ENCODE results near the gene CORIN. TPM values are rescaled to one million over a fixed set of nuclear protein-coding genes. Genes with fewer than 3 reads are reported as not detected.
"Not testable (repeated sequence)": the region's sequence is repeated elsewhere in the genome, so short reads cannot be mapped to it uniquely, and the experiment has no call there.

Gene CORIN
- polyA plus RNA-seq, 4 donors, result 4.1 to 5.4 (median 4.9) TPM

- no peak for DNase-seq (ENCODE audit: low read depth in 4 of 4, low spot score in 2 of 4)
Measured at GRCh38 chr4:47606482-47606881, 231.4 kb downstream of the CORIN start.

DNA sequence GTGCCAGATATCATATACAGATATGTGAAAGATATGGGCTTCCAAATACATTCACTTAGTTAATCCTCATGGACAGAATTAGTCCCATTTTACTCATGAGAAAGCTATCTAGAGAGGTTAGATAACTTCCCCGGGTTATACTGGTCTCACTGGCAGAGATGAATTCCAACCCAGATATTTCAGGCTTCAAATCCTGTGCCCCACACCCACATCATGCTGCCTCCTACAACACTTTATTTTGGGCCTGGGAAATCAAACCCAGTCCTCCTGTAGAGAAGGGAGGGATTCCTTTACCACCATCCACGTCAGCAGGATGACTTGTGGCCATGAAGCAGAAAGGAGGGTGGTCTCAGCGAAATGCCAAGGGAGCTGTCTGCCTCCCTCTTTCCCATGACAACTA is 239.0 kb downstream of the CORIN start:
- DNase-seq (ENCODE audit: low read depth in 4 of 4, low spot score in 2 of 4), result no peak

DNA sequence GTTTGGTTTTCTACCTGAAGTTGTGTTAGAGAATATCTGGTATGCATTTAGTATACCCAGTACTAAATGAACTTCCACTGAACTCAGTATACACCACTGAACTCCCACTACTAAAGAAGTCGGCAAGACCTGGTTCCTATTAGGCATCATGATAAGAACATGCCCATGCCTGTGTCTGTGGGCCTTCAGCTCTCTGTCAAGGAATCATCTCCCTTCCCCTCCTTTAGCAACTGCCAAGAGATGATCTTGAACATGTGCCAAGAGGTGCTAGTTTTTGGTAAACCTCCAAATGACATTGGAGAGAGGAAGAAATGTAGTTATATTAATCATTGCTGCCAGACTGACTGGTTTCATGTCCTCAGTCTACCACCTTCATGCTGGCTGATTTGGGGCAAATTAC is 239.5 kb downstream of the CORIN start:
- no peak for DNase-seq (ENCODE audit: low read depth in 4 of 4, low spot score in 2 of 4)

- no peak for DNase-seq (ENCODE audit: low read depth in 4 of 4, low spot score in 2 of 4)
Measured at GRCh38 chr4:47597696-47598095, 240.2 kb downstream of the CORIN start.

GRCh38 chr4:47590325-47590724 is 247.5 kb downstream of the CORIN start:
- no peak for DNase-seq (ENCODE audit: low read depth in 4 of 4, low spot score in 2 of 4)

DNA sequence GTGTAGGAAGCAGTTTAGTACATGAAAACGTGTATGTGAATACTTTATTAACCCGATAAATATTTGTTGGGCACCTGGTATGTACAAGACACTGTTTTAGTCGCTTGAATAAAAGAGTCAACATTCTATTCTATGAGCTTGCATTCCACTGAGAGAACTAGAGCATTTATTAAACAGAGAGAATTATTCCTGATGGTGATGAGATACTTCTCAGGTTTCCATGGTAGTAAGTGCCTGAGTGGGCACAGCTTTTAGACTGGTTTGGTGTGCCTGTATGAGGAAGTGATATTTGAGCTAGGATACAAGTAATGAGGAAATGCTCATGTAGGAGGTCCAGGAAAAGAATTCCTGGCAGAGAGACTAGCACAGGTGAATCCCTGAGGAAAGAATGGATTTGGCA is 258.6 kb downstream of the CORIN start:
- DNase-seq (ENCODE audit: low read depth in 4 of 4, low spot score in 2 of 4), result no peak

DNA sequence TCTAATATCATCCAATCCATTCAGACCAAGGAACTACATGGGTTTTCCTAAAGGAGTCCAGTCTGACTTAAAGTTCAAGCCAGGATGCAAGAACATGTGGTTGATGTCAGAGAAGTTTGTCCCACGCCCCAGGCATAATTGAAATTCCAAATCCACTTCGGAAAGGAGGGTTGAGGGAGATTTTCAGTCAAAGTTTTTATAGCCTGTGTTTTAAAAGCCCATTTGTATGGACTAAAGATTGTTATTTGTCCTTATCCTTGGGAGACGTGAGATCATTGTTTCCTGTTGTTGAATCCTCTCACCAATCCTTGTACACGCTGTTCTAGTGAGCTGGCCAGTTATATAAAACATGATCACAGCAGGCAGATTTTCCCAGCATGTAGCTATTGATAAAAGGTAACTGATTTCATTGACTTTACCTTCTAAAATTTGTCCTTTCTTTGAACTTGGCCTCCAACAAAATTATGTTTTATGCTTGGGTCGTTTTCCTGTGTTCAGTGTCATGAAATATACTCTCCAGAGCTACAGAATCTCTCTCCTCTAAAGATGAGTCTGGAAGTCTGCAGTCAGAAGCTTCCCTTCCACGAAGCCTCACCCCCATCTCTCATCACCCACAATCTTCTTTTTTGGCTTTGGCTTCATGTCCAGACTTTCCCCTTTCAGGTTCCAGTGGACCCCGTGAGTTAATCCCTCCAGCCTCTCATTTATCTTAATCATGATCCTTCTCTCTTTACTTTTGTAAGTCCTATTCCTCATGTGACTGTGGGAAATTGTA is 259.9 kb downstream of the CORIN start:
- DNase-seq (ENCODE audit: low read depth in 4 of 4, low spot score in 2 of 4), result peak; percentile 20 to 54 (median 41)

DNA sequence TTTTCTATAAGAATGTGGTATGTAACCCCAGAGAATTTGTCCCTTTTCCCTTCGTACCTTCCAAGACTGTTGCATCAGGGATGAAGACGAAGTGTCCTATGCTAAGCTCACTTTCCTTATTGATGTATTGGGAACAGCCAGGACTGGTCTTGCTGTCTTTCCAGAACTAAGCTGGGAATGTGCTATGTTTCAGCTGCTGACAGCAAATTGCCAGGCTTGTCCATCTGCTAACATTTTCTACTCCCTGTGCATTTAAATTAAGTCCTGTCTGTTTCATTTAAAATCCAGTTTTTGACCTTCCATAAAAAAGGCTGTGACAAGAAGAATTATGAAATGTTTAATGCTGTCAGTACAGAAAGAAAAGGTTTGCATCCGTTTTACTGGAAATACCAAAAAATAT is 264.9 kb downstream of the CORIN start:
- DNase-seq (ENCODE audit: low read depth in 4 of 4, low spot score in 2 of 4), result no peak

DNA sequence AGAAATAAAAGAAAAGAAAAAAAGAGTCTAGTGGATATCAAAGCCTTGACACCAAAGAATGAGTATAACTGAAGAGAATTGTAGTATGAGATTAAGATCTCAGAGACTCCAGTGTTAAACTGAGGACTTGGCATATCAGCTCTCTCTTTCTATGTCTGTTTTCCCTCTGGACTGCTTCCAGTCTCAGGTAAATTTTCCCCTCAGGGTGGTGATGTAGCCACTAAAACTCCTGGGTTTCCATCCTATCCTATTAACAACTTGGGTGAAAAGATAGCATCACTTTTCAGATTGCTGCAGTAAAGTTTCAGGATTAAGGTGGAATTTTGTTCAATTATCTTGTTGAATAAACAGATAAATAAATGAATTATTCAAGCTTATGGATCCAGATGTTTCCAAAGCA is 267.1 kb downstream of the CORIN start:
- no peak for DNase-seq (ENCODE audit: low read depth in 4 of 4, low spot score in 2 of 4)

DNA sequence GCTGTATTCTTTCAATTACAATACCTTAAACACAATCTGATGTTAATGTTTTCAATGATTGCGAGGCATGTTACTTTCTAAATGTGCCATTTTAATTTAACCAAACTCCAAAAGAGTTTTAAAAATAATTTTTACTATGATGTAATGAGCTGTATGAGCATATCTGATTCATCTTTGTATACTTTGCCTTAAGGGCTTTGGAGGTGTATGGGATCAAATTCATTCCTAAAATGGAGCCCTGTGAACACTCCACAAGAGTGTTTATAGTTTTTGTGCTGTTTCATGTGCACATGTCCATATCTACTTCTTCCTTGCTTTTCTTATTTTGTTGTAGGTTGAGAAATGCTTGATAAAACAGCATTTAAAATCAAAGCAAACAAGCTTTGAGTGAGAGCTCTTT is 270.4 kb downstream of the CORIN start:
- DNase-seq (ENCODE audit: low read depth in 4 of 4, low spot score in 2 of 4), result no peak

GRCh38 chr4:47566969-47567368 is 270.9 kb downstream of the CORIN start:
- no peak for DNase-seq (ENCODE audit: low read depth in 4 of 4, low spot score in 2 of 4)

GRCh38 chr4:47566566-47566965 is 271.3 kb downstream of the CORIN start:
- DNase-seq (ENCODE audit: low read depth in 4 of 4, low spot score in 2 of 4), result no peak

DNA sequence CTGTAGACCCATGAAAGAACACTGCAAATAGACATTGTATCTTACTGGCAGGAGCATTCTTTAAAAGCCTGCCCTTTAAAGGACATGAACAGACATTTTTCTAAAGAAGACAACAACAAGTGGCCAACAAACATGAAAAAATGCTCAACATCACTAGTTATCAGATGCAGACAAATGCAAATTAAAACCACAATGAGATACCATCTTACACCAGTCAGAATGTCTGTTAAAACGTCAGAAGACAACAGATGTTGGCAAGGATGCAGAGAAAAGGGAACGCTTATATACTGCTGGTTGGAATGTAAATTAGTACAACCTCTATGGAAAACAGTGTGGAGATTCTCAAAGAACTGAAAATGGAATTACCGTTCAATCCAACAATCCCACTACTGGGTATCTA is 275.6 kb downstream of the CORIN start:
- no peak for DNase-seq (ENCODE audit: low read depth in 4 of 4, low spot score in 2 of 4)

- DNase-seq (ENCODE audit: low read depth in 4 of 4, low spot score in 2 of 4), result no peak
Measured at GRCh38 chr4:47561331-47561730, 276.5 kb downstream of the CORIN start.

- DNase-seq (ENCODE audit: low read depth in 4 of 4, low spot score in 2 of 4), result no peak
Measured at GRCh38 chr4:47560682-47561081, 277.2 kb downstream of the CORIN start.

DNA sequence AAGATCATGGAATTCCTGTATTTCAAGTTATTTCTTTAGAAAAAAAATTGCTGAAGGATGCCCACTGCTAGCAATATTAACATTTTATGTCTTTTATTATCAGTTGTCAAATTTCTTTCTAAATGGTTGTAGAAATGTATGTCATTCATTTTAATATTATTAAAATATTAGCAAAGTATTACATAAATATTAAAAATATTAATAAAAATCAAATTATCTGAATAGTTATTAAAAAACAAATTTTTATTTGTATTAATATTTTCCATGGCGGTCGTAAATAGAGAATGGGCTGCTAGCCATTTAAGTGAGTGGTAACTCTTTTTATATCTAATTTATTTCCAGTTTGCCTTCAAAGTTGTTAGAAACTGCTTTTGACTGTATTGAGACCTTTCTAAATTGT is 280.6 kb downstream of the CORIN start:
- no peak for DNase-seq (ENCODE audit: low read depth in 4 of 4, low spot score in 2 of 4)

- DNase-seq (ENCODE audit: low read depth in 4 of 4, low spot score in 2 of 4), result not testable (repeated sequence)
Measured at GRCh38 chr4:47555920-47556319, 281.9 kb downstream of the CORIN start.

DNA sequence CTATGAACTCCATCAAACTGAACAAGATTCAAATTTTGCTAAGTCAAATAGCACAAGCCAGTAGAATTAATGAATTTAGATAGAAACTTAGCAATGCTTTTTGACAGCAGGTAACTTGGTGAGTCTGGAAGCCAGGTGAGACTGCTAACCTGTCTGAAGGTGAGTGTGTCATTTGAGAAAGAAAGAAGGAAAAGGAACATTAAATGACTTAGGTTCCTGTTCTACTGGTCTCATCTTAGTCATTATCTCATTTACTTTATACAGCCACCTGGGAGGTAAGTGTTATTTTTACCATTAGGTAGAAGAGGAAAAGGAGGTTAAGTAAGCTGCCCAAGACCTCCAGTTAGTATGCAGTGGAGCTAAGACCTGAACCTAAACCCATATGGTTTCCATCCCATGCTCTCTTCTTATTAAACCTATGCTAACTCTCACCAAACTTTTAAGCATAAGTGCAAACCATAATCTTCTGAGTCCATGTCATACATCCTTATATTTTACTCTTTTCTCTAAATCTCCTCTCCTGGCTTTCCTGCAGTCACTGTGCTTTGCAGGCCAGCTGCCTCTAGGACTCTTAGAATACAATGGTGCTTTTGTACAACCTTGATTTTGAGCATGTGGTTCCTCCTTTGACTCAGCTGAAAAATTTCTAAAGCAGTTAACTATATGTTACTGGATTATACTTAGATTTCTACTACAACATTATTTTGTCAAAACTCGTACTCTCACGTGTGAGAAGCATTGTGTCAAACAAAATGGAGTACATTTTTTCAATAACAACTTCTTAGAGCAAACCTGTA is 284.3 kb downstream of the CORIN start:
- DNase-seq (ENCODE audit: low read depth in 4 of 4, low spot score in 2 of 4), result no peak

DNA sequence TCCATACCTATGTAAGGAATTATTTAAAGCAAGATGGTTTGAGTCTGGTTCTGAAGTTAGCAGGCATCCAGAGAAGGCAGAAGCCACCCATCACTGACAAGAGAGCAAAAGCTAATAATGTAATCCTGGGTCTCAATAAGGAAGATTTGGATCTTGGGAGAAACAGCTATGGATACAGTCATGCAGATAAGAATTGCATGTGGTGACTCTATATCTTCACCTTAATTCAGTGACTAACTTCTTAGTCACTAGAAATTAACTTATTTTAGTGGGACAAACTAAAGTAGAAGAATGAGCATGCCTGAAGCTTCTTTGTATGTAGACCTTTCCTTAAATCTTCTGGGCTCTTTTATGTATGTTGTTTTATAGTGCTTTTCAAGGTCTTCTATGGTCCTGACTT is 286.2 kb downstream of the CORIN start:
- DNase-seq (ENCODE audit: low read depth in 4 of 4, low spot score in 2 of 4), result no peak

DNA sequence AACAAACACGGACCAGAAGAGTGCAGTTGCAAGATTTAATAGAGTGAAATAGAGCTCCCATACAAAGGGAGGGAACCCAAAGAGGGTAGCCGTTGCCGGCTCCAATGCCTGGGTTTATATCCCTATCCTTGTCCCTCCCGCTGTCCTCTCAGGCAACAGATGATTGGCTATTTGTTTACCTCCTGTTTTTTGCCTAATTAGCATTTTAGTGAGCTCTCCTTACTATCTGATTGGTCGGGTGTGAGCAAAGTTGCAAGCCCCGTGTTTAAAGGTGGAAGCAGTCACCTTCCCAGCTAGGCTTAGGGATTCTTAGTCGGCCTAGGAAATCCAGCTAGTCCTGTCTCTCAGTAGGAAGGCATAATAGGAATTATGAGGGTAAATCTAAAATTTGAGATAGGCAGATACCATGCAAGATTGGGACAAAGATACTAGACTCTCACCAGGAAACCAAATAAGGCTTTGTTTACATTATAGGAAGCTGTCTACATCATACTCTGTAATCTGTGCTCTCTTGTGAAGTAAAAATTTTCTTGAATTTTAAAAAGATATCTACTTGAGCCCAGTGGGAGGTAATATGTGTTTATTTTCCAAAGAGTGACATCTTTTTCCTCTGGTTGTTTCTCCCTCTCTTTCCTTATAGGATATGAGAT is 286.8 kb downstream of the CORIN start:
- no peak for DNase-seq (ENCODE audit: low read depth in 4 of 4, low spot score in 2 of 4)

- DNase-seq (ENCODE audit: low read depth in 4 of 4, low spot score in 2 of 4), result not testable (repeated sequence)
Measured at GRCh38 chr4:47550357-47550756, 287.5 kb downstream of the CORIN start.
